HepG2 (cell line): ENCODE results near the gene ENO4. TPM values are rescaled to one million over a fixed set of nuclear protein-coding genes. Genes with fewer than 3 reads are reported as not detected.

Experiments
- ATAC-seq: fragments of 200-7000 bp; cut with Tn5 transposase; 3 replicates; pipeline ENCODE4 v1.9.1; 2020; ENCODE audit warnings: mild to moderate bottlenecking, moderate library complexity
- BruUV-seq: library from RNA; stranded (reverse); fragments of 400-500 nt; replicated peaks from 2 replicates; lab custom pipeline; 2021; lab: Mats Ljungman, UMichigan
- CTCF ChIA-PET: fragments of 300-600 bp; formaldehyde crosslinking; extraction: SDS; loops from one replicate; lab custom pipeline; 2021; ENCODE audit warnings: low total read pairs, inconsistent platforms, low intra/inter-chr PET ratio; lab: Yijun Ruan, JAX
- POLR2A ChIA-PET: fragments of 350-600 bp; sonication (Branson Sonifier 250); formaldehyde crosslinking; loops from one replicate; lab custom pipeline; 2020; ENCODE audit warnings: antibody characterized with exemption, inconsistent platforms; lab: Yijun Ruan, JAX
- DNase-seq: peaks from one replicate; pipeline ENCODE4 v3.0.0-alpha.2; 2015; ENCODE audit warnings: low spot score
- FAIRE-seq: peaks from 3 replicates; lab custom pipeline; 2011; peaks lifted over from hg19 to GRCh38; lab: Jason Lieb, UNC
- H2AFZ ChIP-seq: one replicate; pipeline ENCODE4 v1.6.1; 2011; ENCODE audit warnings: low read length, inconsistent platforms
- H3K27ac ChIP-seq: fragments of 300-600 bp; 3 replicates; pipeline ENCODE4 v1.8.0; 2011; ENCODE audit warnings: mixed run types, mild to moderate bottlenecking, mixed read lengths, low read length, inconsistent platforms; ENCODE audit not compliant: insufficient read depth; ENCODE audit errors: extremely low read length
- H3K27me3 ChIP-seq, 2 experiments: fragments of 200-600 bp in 1 of 2; 2 replicates in 1 of 2; 3 replicates in 1 of 2; pipeline versions ENCODE4 v1.6.0 to v1.8.0; 2011; ENCODE audit warnings: low read length in 2 of 2, mild to moderate bottlenecking in 2 of 2, moderate library complexity in 2 of 2, inconsistent platforms in 1 of 2; ENCODE audit not compliant: insufficient read depth in 2 of 2, control insufficient read depth in 1 of 2
- H3K36me3 ChIP-seq, 2 experiments: fragments of 200-600 bp in 1 of 2; replicated peaks in 1 of 2; 2 replicates in 1 of 2; 3 replicates in 1 of 2; pipeline versions ENCODE4 v1.5.1 to v1.8.0; 2011; ENCODE audit warnings: low read length in 2 of 2, inconsistent platforms in 1 of 2; ENCODE audit not compliant: insufficient read depth in 2 of 2, control insufficient read depth in 1 of 2
- H3K4me1 ChIP-seq: 2 replicates; pipeline ENCODE4 v1.5.1; 2012; ENCODE audit warnings: low read length, inconsistent platforms; ENCODE audit not compliant: insufficient read depth
- H3K4me2 ChIP-seq: 2 replicates; pipeline ENCODE4 v1.6.0; 2011; ENCODE audit warnings: low read depth, low read length, inconsistent platforms
- H3K4me3 ChIP-seq, 3 experiments: fragments of 200-600 bp in 1 of 3; sonication (generic), shearing (Covaris generic) in 1 of 3; replicated peaks in 1 of 3; 2 replicates each; pipeline ENCODE4 v1.5.1; 2011 to 2016; ENCODE audit warnings: low read length in 3 of 3, inconsistent platforms in 2 of 3, low read depth in 2 of 3, mild to moderate bottlenecking in 2 of 3, control low read depth in 1 of 3, mixed read lengths in 1 of 3; ENCODE audit not compliant: insufficient read depth in 1 of 3
- H3K79me2 ChIP-seq: one replicate; pipeline ENCODE4 v1.6.1; 2011; ENCODE audit warnings: low read length, inconsistent platforms; ENCODE audit not compliant: insufficient read depth
- H3K9ac ChIP-seq: 2 replicates; pipeline ENCODE4 v1.6.0; 2011; ENCODE audit warnings: mild to moderate bottlenecking, low read depth, low read length, inconsistent platforms; ENCODE audit not compliant: insufficient read depth
- H3K9me3 ChIP-seq: 2 replicates; pipeline ENCODE4 v1.5.1; 2012; ENCODE audit warnings: mild to moderate bottlenecking, low read length
- H4K20me1 ChIP-seq: 2 replicates; pipeline ENCODE4 v1.6.0; 2011; ENCODE audit warnings: inconsistent platforms, mild to moderate bottlenecking, low read length, moderate library complexity; ENCODE audit not compliant: insufficient read depth
- AGO2 ChIP-seq: fragments of 200-400 bp; formaldehyde crosslinking; optimal IDR thresholded peaks from 2 replicates; pipeline ENCODE3; 2017; ENCODE audit warnings: mild to moderate bottlenecking, low read depth, low read length, moderate library complexity
- EP300 ChIP-seq, 3 experiments: sonication (generic) in 1 of 3; formaldehyde crosslinking in 1 of 3; IDR thresholded peaks; 2 replicates each; pipeline versions ENCODE4 v1.5.1 to v1.6.1; 2011 to 2020; ENCODE audit warnings: low read depth in 2 of 3, low read length in 2 of 3, borderline replicate concordance in 1 of 3, improper control_type of control experiment in 1 of 3, mild to moderate bottlenecking in 1 of 3, missing genetic modification reagents in 1 of 3, moderate library complexity in 1 of 3
- FOXM1 ChIP-seq: sonication (generic); formaldehyde crosslinking; IDR thresholded peaks from 2 replicates; pipeline ENCODE4 v1.5.0; 2020; ENCODE audit warnings: missing genetic modification reagents
- FOXP1 ChIP-seq, 2 experiments: fragments of 450-650 bp in 1 of 2; IDR thresholded peaks; 2 replicates each; pipeline ENCODE4 v1.6.1; 2017 to 2018; ENCODE audit warnings: antibody characterized with exemption in 1 of 2
- MEIS1 ChIP-seq: sonication (generic); formaldehyde crosslinking; IDR thresholded peaks from 2 replicates; pipeline ENCODE4 v1.9.0; 2021; ENCODE audit warnings: mild to moderate bottlenecking, missing genetic modification reagents, moderate library complexity, borderline replicate concordance
- MTA1 ChIP-seq: sonication (generic); formaldehyde crosslinking; IDR thresholded peaks from 2 replicates; pipeline ENCODE4 v1.4.0; 2020; ENCODE audit warnings: missing genetic modification reagents, mild to moderate bottlenecking, borderline replicate concordance
- NRL ChIP-seq: sonication (generic); formaldehyde crosslinking; IDR thresholded peaks from 2 replicates; pipeline ENCODE4 v1.5.0; 2020; ENCODE audit warnings: missing genetic modification reagents, mild to moderate bottlenecking, moderate library complexity, borderline replicate concordance
- RELA ChIP-seq: sonication (generic); formaldehyde crosslinking; IDR thresholded peaks from 2 replicates; pipeline ENCODE4 v1.4.0; 2020; ENCODE audit warnings: missing genetic modification reagents
- SRSF4 ChIP-seq: fragments of 200-400 bp; formaldehyde crosslinking; IDR thresholded peaks from one replicate; pipeline ENCODE4 v1.6.1; 2018; ENCODE audit warnings: mild to moderate bottlenecking, low read depth, low read length, moderate library complexity; ENCODE audit not compliant: poor library complexity, severe bottlenecking
- TCF7L2 ChIP-seq: IDR thresholded peaks from 2 replicates; pipeline ENCODE4 v1.6.1; 2011; ENCODE audit warnings: mild to moderate bottlenecking, low read depth, low read length, moderate library complexity
- ZNF550 ChIP-seq: sonication (generic); formaldehyde crosslinking; IDR thresholded peaks from 2 replicates; pipeline ENCODE4 v1.4.0; 2020; ENCODE audit warnings: mild to moderate bottlenecking, missing genetic modification reagents, borderline replicate concordance
- ZNF598 ChIP-seq: sonication (generic); formaldehyde crosslinking; IDR thresholded peaks from 2 replicates; pipeline ENCODE4 v1.5.1; 2020; ENCODE audit warnings: mild to moderate bottlenecking, missing genetic modification reagents, borderline replicate concordance
- ZNF678 ChIP-seq: sonication (generic); formaldehyde crosslinking; IDR thresholded peaks from 2 replicates; pipeline ENCODE4 v1.4.0; 2020; ENCODE audit warnings: mild to moderate bottlenecking, missing genetic modification reagents
- ZNF724P ChIP-seq: sonication (generic); formaldehyde crosslinking; IDR thresholded peaks from 2 replicates; pipeline ENCODE4 v1.8.0; 2022; ENCODE audit warnings: missing genetic modification reagents, borderline replicate concordance
- WGBS: methylation state at CpG from one replicate; pipeline ENCODE4 v1.1.6; 2017; ENCODE audit warnings: low lambda C conversion rate; 5-methylcytosine and 5-hydroxymethylcytosine counted together
- in situ Hi-C: cut with HindIII; loops from 2 replicates; pipeline ENCODE4 v1.10.0; 2017; ENCODE audit warnings: low pct_unique_long_range_greater_than_20kb; ENCODE audit not compliant: extremely low pct_ligation_motif_present
- intact Hi-C: fragments of 100-400 bp; cut with micrococcal nuclease; formaldehyde crosslinking; loops from one replicate; pipeline ENCODE4 v1.10.0; 2022; ENCODE audit not compliant: unreplicated experiment
- polyA plus RNA-seq, 8 experiments: library from polyadenylated mRNA; depleted of rRNA in 3 of 8; stranded (reverse) in 7 of 8; unstranded in 1 of 8; fragments of >200 nt; fragmentation: Illumina TruSeq in 4 of 8; extraction: Trizol in 4 of 8; gene quantifications; 2 replicates each; pipeline versions ENCODE4 v1.2.1 to v1.2.3, GENCODE V29; 2011 to 2016; ENCODE audit warnings: low read depth in 4 of 8, missing spikeins in 1 of 8, mixed read lengths in 1 of 8; ENCODE audit not compliant: insufficient read depth in 1 of 8
- total RNA-seq, 5 experiments: library from RNA; depleted of rRNA; stranded (reverse); fragments of >200 nt; fragmentation: Illumina TruSeq; extraction: Trizol; gene quantifications; 2 replicates each; pipeline ENCODE4 v1.2.3, GENCODE V29; 2016; ENCODE audit warnings: low read depth in 1 of 5
- TF ChIP-seq, protein P1 (sequence below): sonication (generic); formaldehyde crosslinking; IDR thresholded peaks from 2 replicates; pipeline ENCODE4 v1.4.0; 2020; ENCODE audit warnings: missing genetic modification reagents
- TF ChIP-seq, protein P2 (sequence below): sonication (generic); formaldehyde crosslinking; IDR thresholded peaks from 2 replicates; pipeline ENCODE4 v1.5.0; 2020; ENCODE audit warnings: missing genetic modification reagents

ENO4 gene
- total and polyA plus RNA-seq, 2 of the 13 experiments (the other 11 are each of a cell fraction or from before 2014, with no cell fraction given), result not detected

DNA sequence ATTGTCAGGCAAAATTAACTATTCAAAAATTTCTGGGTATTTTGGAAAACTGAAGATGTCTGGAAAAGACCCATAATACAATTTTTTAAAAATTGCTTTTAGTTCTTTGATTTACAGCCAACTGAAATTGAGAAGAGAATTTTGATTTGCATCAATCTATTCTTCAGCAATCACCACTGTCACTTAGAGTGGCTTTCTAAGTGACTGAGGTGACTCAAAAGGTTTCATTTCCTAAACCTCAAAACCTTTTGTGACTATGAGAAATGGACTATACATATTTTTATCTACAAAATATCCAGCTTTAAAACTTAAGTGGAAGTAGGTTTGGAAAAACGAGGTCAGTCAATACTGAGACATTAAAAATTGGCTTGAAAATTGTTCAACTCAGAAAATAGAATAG, 60.0 kb downstream of the ENO4 start:
- Histone ChIP-seq H3K36me3 (peaks cover 11 to 49% of the 10 kb centered on the region in 2 experiments; a peak in 4 of 5 replicates), H3K4me3 (no peak overlapping the region), H3K9me3 (no peaks in the 10 kb centered on the region), H3K9ac (no peak overlapping the region), H4K20me1 (no peaks in the 10 kb centered on the region), H3K4me2 (no peak overlapping the region), H3K27me3 (no peaks in the 10 kb centered on the region), H2AFZ (no peak overlapping the region), H3K79me2 (no peaks in the 10 kb centered on the region), H3K4me1 (no peaks in the 10 kb centered on the region), H3K27ac (no peak overlapping the region)
- in situ Hi-C loops, result no loop called here
- no TSS peak for BruUV-seq
- intact Hi-C loops, result no loop called here
- ATAC-seq (no peak), FAIRE-seq (no peak), DNase-seq (no peak)
- CTCF ChIA-PET, result no interaction called here
- 90% methylated on average over 1 of the region's 1 CpG for WGBS
- POLR2A ChIA-PET, result no interaction called here
- TF ChIP-seq NRL (CRISPR knock-in tag) (no peak), FOXP1 (IDR thresholded peaks at IDR 0.05) (no peak), FOXP1 (CRISPR knock-in tag; IDR thresholded peaks at IDR 0.05) (no peak), MTA1 (no peak), RELA (CRISPR knock-in tag) (no peak), ZNF550 (no peak), ZNF678 (CRISPR knock-in tag) (no peak)

DNA sequence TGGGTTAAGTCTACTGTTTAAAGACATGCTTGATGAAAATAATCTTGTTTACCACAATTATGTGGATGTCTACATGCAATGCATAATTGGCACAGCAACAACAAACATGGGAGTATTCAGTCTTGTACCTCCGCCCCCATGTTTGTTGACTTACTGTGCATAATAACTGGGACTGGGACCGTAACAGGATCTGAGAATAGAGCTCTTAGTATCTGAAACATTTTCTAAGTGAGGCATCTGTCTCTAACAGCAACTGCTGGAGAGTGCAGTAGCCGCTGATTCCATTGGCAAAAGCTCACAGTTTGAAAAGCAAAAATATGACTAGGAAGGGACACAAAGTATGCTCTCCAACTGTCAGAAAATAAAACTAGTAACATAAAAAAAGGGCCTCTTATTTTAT, 61.6 kb downstream of the ENO4 start:
- FAIRE-seq (no peak), DNase-seq (no peak), ATAC-seq (no peak)
- H3K4me1 ChIP-seq, result no peaks in the 10 kb centered on the region
- peaks cover 13 to 49% of the 10 kb centered on the region in 2 experiments; a peak in 4 of 5 replicates for H3K36me3 ChIP-seq
- no peaks in the 10 kb centered on the region for H3K9me3 ChIP-seq
- ChIA-PET POLR2A (no interaction called here), CTCF (no interaction called here)
- H4K20me1 ChIP-seq, result no peaks in the 10 kb centered on the region
- no peak overlapping the region for H3K4me3 ChIP-seq
- in situ Hi-C loops (no loop called here), intact Hi-C loops (no loop called here)
- 96% methylated on average over 3 of the region's 3 CpGs for WGBS
- no peaks in the 10 kb centered on the region for H3K79me2 ChIP-seq
- H3K27ac ChIP-seq, result no peak overlapping the region
- H3K27me3 ChIP-seq, result no peaks in the 10 kb centered on the region
- no peak overlapping the region for H3K9ac ChIP-seq
- H3K4me2 ChIP-seq, result no peak overlapping the region
- no TSS peak for BruUV-seq
- no peak overlapping the region for H2AFZ ChIP-seq
- TF ChIP-seq, protein P1, sequence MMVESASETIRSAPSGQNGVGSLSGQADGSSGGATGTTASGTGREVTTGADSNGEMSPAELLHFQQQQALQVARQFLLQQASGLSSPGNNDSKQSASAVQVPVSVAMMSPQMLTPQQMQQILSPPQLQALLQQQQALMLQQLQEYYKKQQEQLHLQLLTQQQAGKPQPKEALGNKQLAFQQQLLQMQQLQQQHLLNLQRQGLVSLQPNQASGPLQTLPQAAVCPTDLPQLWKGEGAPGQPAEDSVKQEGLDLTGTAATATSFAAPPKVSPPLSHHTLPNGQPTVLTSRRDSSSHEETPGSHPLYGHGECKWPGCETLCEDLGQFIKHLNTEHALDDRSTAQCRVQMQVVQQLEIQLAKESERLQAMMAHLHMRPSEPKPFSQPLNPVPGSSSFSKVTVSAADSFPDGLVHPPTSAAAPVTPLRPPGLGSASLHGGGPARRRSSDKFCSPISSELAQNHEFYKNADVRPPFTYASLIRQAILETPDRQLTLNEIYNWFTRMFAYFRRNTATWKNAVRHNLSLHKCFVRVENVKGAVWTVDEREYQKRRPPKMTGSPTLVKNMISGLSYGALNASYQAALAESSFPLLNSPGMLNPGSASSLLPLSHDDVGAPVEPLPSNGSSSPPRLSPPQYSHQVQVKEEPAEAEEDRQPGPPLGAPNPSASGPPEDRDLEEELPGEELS (CRISPR knock-in tag), result no peak
- TF ChIP-seq ZNF598 (CRISPR knock-in tag), result no peak
- TF ChIP-seq AGO2, result no peak
- no peak for TF ChIP-seq ZNF550
- no peak for TF ChIP-seq SRSF4
- no peak for TF ChIP-seq EP300 (IDR thresholded peaks at IDR 0.05; ENCODE audit: low read depth in 2 of 2, low read length in 2 of 2)
- TF ChIP-seq EP300 (CRISPR knock-in tag; IDR thresholded peaks at IDR 0.05; ENCODE audit: borderline replicate concordance), result no peak
- TF ChIP-seq, protein P2, sequence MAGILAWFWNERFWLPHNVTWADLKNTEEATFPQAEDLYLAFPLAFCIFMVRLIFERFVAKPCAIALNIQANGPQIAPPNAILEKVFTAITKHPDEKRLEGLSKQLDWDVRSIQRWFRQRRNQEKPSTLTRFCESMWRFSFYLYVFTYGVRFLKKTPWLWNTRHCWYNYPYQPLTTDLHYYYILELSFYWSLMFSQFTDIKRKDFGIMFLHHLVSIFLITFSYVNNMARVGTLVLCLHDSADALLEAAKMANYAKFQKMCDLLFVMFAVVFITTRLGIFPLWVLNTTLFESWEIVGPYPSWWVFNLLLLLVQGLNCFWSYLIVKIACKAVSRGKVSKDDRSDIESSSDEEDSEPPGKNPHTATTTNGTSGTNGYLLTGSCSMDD (CRISPR knock-in tag), result no peak
- no peak for TF ChIP-seq MEIS1 (CRISPR knock-in tag)
- no peak for TF ChIP-seq FOXM1 (CRISPR knock-in tag)
- TF ChIP-seq TCF7L2, result no peak
- no peak for TF ChIP-seq ZNF724P (CRISPR knock-in tag)
